GM21529 (cell line): ENCODE measurements around the gene ASTN2.

Experiments
- ATAC-seq: cut with Tn5 transposase; IDR thresholded peaks from one replicate; pipeline ENCODE4 v1.9.1; 2021; ENCODE audit not compliant: unreplicated experiment

ASTN2 gene

DNA sequence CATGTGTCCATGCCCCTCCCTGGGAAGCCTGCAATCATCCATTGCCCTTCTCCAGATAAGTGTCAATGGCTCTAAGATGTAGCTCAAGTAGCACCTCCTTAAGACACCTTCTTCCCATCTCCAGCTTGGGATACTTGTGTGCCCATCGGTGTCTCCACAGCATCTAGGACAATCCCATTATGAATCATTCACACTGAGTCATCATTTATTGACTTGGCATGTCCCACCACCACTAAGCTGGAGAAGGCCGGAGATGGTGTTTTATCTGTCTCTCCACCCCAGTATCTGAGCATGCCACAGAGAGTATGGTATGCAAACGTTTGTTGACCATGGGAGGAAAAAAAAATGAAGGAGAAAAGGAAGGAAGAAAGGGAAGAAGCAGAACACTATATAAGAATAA lies 385.5 kb downstream of the ASTN2 start:
- ATAC-seq, result no peak

DNA sequence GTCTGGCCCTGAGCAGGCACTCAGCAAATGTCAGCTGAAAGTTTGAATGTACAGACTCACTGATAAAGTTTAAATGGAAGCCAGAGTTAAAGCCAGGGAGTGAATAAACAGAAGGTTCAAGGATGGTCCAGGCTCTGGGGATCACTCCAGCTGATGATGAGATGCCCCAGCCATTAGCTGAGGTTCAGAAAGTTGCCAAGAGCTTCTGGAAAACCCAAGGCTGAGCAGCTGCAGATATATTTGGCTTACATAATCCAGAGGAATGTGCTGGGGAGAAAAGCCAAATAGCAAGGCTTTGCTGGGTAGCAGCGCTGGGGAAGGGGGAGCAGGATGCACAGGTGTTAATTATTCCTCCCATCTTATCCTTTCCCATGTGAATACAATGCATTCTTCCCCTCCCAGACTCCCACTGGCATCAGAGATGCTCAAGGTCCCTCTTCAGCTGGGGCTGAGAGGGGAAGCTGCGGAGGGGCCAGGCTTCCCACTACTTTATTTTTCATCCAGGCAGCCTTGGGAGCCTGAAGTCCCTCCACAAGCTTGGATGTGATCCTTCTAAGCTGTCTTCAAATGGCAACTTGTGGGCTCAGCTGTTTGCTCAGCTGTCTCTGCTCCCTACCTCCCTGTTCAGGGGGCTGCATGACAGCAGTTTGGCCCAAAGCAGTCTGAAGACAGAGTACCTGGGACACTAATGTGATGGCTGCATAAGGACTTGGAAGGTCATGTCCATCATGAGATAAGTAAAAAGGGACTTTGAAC lies 386.6 kb downstream of the ASTN2 start:
- no peak for ATAC-seq

GRCh38 chr9:117021906-117022305 lies 393.0 kb downstream of the ASTN2 start:
- no peak for ATAC-seq

DNA sequence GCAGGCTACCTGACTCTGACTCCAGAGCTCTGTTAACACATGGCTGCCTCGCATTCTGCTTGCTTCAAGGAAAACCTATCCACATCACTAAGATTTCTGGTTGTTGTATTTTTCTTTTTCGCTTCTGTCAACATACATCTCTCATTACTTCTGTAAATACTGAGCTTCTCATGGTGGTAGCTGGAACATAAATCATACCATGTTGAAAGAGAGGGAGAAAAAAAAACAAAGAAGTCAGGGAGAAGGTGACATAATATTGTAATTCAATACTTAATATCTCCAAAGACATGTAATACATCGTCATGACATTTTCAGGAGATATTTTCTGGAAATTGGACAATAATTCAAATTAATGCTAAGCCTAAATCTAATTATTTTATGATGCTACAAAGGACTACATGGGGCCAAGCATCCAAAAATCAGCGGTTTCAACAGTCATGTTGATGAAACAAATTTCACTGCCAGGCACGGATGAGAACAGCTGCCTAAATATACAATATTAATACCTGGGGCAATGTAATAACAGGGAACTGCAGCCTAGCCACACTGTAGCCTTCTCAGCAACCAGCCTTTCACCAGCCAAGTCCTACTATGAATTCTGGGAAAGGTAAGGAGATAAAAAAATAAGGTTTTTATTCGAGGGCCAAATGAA lies 395.8 kb downstream of the ASTN2 start:
- ATAC-seq, result no peak

DNA sequence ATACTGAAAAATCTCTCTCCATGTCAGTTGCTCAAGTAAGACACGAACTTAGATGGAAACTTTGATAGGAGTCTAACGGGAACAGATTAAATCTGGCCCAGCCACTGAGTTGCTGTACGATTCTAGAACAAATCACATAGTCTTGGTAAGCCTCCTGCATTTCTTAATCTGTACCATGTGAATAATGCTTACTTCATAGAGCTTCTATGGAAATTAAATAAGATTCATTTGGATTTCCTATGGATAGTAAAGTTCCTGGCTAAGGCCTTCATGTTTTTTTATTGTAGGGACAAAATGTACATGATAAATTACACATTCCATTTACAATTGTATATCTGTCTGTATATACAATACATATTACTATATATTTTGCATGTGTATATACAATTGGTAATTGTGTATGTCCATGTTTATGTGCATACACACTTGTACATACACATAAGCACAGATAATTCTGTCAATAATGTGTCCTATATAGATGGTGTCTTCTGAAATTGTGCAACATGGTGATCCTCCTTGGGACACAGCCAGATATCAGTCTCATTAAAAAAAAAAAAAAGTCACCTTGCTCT lies 397.4 kb downstream of the ASTN2 start:
- no peak for ATAC-seq

- no peak for ATAC-seq
Observed at GRCh38 chr9:117014061-117014460, 400.8 kb downstream of the ASTN2 start.

DNA sequence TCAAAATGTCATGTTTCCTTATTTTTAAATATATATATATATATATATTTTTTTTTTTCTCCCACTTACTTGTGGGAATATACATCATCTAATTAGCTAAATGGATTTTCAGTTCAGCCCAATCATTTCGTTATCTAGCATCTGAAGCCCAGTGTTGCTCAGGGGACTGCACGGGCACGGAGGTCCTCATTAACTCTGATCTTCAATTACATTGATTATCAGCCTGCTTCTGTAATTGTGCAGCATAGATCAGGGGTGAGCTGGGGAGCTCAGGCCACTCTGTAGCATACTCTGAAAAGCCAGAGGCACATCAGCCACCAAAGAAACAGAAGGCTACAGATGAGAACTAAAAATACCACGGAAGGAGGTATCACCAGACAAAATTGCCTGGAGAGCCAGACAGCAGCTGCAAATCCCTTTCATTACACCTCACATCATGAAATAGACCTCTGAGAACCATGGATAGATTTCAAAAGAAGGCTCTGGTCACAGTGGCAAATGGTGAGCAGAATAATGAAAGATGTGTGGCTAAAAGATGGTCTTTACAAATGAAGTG lies 401.3 kb downstream of the ASTN2 start:
- no peak for ATAC-seq

DNA sequence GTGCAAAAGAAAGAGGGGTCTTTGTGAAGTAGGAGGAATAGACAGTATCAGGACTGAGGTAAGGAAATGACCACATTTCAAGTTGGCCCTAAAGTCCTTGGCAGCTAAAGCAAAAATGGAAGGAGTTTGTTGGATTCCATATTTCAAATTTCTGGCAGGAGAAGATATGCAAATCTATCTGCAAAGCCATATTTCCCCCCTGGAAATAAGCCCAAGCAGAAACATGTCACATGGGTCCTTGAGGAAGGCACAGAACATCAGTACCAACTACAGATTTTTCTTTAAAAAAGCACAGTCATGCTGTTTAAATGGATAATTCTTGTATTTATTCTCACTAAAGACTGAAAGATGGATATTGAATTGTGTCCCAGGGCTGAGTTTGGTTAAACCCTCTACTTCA lies 404.8 kb downstream of the ASTN2 start:
- ATAC-seq, result no peak

GRCh38 chr9:117008876-117009275 lies 406.0 kb downstream of the ASTN2 start:
- no peak for ATAC-seq

- ATAC-seq, result no peak
Observed at GRCh38 chr9:117008461-117008860, 406.4 kb downstream of the ASTN2 start.

DNA sequence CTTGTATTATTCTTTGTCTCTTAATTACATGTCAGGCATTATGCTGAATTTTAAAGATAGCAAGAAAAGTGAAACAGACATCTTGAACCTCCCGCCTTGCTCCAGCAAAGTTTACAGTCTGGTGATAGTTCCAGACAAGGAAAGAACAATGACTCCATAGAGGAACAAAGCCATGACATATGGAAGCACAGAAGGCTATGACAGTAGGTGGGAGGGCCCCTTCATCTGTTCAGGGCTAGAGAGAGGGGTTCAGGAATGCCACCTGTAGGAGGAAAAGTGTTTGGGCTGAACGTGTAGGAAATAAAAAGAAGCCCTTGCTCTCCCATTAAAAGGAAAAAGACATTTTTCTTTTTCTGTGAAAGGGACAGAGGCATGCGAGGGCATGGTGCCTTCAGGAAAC lies 412.2 kb downstream of the ASTN2 start:
- no peak for ATAC-seq

- ATAC-seq, result no peak
Observed at GRCh38 chr9:117000834-117001233, 414.0 kb downstream of the ASTN2 start.

- ATAC-seq, result no peak
Observed at GRCh38 chr9:117000196-117000723, 414.6 kb downstream of the ASTN2 start.

DNA sequence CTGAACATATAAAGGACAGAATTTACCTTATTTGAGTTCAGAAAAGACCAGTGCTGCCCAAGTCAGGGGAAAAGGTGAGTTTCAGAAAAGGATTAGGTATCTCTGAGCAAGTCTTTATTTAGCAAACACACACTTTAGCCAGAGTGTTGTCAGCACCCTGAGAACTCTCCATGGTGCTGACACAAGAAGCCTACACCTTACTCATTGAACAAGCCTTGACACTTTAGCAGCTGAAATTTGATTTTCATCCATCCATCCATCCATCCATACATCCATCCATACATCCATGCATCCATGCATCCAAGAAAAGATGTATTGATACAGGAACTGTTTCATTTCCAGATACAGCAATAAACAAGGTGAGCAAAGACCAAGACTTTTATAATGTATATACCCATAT lies 416.6 kb downstream of the ASTN2 start:
- ATAC-seq, result no peak

DNA sequence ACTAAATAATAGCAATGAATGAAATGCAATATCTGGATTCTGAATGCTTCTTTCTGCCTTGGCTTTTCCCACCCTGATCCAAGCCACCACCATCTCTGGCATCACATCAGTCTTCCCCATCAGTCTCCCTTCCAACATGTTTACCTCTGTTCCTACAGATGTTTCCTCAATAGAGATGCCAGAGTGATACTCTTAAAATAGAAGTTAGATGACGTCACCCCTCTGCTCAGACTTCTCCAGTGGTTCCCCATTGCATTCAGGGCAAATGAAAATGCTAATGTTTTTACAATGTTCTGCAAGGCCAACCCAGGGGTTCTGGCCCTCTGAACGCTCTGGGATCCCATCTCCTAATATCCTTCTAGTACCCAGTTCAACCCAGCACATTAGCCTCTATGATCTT lies 422.0 kb downstream of the ASTN2 start:
- ATAC-seq, result no peak

- ATAC-seq, result no peak
Observed at GRCh38 chr9:116991051-116991450, 423.8 kb downstream of the ASTN2 start.

DNA sequence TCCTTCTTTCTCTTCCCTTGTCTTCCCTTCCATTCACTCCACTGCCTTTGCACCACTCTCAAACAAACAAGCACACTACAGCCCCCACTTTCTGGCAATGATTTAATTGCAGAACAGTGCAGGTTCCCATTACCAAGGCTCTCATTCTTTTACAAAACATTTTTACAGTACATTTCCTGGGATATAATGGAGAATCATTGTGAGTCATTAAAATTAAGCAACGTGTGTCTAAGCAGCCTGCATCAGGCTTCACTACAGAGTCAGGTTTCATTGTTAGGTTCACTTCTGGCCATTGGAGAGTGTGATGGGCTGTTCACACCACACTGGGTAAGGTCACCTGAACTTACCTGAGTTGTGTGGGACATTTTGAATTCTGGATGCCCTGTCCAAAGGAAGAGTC lies 424.3 kb downstream of the ASTN2 start:
- no peak for ATAC-seq

DNA sequence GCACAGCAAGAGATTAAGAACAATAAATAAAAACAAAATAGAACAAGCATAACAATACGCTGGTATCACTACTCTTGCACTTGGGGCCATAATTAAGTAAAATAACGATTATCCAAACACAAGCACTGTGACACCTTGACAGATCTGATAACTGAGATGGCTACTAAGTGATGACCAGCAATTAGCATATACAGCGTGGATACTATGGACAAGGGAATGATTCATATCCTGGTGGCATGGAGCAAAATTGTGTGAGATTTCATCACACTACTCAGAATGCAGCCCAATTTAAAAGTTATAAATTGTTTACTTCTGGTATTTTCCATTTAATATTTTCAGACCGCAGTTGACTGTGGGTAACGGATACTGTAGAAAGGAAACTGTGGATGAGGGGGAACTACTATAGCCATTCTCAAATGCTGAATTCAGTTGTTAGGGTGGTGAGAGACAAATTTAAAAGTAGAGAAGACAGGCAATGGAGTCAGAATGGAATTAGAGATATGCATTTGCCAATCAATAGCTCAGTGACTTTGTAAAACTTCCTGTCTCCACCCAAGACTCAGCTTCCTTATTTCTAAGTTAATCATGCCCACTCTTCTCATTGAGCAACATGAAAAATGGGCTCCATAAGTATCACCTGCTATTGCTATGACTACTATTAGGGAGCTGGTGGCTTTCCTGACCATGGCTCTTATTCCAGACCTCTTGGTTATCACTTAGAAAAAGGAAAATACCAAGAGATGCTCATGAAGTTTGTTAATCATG lies 427.0 kb downstream of the ASTN2 start:
- no peak for ATAC-seq

DNA sequence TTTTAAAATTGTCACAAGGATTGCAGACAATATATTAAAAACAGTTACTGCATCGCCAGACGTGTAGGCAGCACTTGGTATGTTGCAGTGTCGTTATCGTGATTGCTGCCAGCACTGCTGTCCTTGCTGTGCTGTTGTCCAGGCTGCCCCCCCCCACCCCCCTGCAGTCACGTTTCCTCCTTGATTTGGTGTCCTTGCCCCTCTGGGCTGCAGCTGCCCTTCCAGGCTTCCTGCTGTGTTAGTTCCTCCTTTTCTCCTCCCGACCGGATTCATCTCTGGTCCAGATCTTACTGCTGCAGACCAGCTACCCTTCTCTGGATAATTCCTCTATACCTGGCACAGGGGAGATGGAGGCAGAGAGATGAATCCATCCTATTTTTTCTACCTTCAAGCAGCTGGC lies 428.8 kb downstream of the ASTN2 start:
- no peak for ATAC-seq

DNA sequence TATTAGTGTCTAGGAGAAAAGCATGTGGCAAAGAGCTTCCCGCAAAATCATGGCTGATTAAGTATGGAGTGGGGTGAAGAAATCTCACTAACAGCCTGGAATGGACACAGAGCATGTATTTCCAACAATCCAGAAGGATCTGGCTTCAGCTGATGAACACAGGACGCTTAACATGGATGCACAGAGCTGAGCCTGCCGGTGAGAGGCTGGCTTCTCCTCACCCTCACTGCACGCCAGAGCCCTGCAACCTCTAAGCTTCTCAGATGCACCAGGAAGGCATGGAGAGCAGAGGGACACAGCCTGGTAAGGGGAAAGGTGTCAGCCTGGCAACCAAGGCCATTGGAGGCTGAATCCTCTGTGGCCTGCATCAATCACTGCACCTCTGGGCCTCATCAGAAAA lies 429.3 kb downstream of the ASTN2 start:
- no peak for ATAC-seq

- ATAC-seq, result no peak
Observed at GRCh38 chr9:116984111-116984510, 430.7 kb downstream of the ASTN2 start.
